A549 (cell line): ENCODE results near the gene LITAFD. TPM values are rescaled to one million over a fixed set of nuclear protein-coding genes. Genes with fewer than 3 reads are reported as not detected.
"Not testable (repeated sequence)": the region's sequence is repeated elsewhere in the genome, so short reads cannot be mapped to it uniquely, and the experiment has no call there.

Experiments
- ATAC-seq, 2 experiments: fragments of 200-7000 bp in 1 of 2; fragments of >200 bp in 1 of 2; cut with Nextera tagmentation in 1 of 2; cut with Tn5 transposase in 1 of 2; 3 replicates each; pipeline versions ENCODE4 v1.8.0 to v1.9.1; 2018 to 2020; ENCODE audit warnings: mild to moderate bottlenecking in 1 of 2, moderate library complexity in 1 of 2
- CTCF ChIA-PET: fragments of 300-600 bp; sonication (Branson Sonifier 250); formaldehyde crosslinking; extraction: SDS; loops from one replicate; lab custom pipeline; 2021; ENCODE audit warnings: antibody characterized with exemption, inconsistent platforms; lab: Yijun Ruan, JAX
- POLR2A ChIA-PET: fragments of 350-600 bp; formaldehyde crosslinking; extraction: SDS; loops from one replicate; lab custom pipeline; 2021; ENCODE audit warnings: antibody characterized with exemption, inconsistent platforms; lab: Yijun Ruan, JAX
- DNase-seq, 2 experiments: peaks; one replicate each; pipeline versions ENCODE4 v3.0.0 to v3.0.0-alpha.2; 2011 to 2016; ENCODE audit warnings: low read depth in 1 of 2, low spot score in 1 of 2
- FAIRE-seq: peaks from 2 replicates; lab custom pipeline; 2011; peaks lifted over from hg19 to GRCh38; lab: Jason Lieb, UNC
- H3K27ac ChIP-seq, 2 experiments: fragments of >200 bp; sonication (Bioruptor Twin); formaldehyde crosslinking; 3 replicates each; pipeline ENCODE4 v1.5.1; 2016 to 2017
- H3K4me1 ChIP-seq: fragments of >200 bp; sonication (Bioruptor Twin); formaldehyde crosslinking; 3 replicates; pipeline ENCODE4 v1.6.1; 2016
- H3K4me2 ChIP-seq: fragments of >200 bp; sonication (Bioruptor Twin); formaldehyde crosslinking; 3 replicates; pipeline ENCODE4 v1.6.1; 2016
- H3K4me3 ChIP-seq: fragments of >200 bp; sonication (Bioruptor Twin); formaldehyde crosslinking; 3 replicates; pipeline ENCODE4 v1.5.1; 2016
- H3K9me3 ChIP-seq: fragments of >200 bp; sonication (Bioruptor Twin); formaldehyde crosslinking; 3 replicates; pipeline ENCODE4 v1.6.1; 2016
- CBX2 ChIP-seq: fragments of 200-600 bp; sonication (generic); IDR thresholded peaks from 2 replicates; pipeline ENCODE4 v1.6.1; 2016; ENCODE audit warnings: low read depth, mild to moderate bottlenecking, borderline replicate concordance
- CEBPB ChIP-seq, 2 experiments: fragments of >200 bp in 1 of 2; sonication (Bioruptor Twin) in 1 of 2; formaldehyde crosslinking in 1 of 2; IDR thresholded peaks; 2 replicates each; pipeline ENCODE4 v1.6.1; 2012 to 2016
- CHD4 ChIP-seq: fragments of 200-600 bp; sonication (generic); IDR thresholded peaks from 2 replicates; pipeline ENCODE4 v1.6.1; 2016; ENCODE audit warnings: antibody characterized with exemption, mild to moderate bottlenecking, borderline replicate concordance
- E2F6 ChIP-seq: IDR thresholded peaks from 2 replicates; pipeline ENCODE4 v1.6.1; 2012; ENCODE audit warnings: low read depth, borderline replicate concordance
- EP300 ChIP-seq, 2 experiments: fragments of >200 bp; sonication (Bioruptor Twin); formaldehyde crosslinking; IDR thresholded peaks; 2 replicates in 1 of 2; 3 replicates in 1 of 2; pipeline ENCODE4 v1.6.1; 2016 to 2017
- HDAC2 ChIP-seq: fragments of 200-600 bp; sonication (generic); IDR thresholded peaks from 2 replicates; pipeline ENCODE4 v1.6.1; 2016
- HES2 ChIP-seq: fragments of >200 bp; sonication (Bioruptor Twin); formaldehyde crosslinking; IDR thresholded peaks from 2 replicates; pipeline ENCODE4 v1.6.1; 2016
- HEYL ChIP-seq: fragments of 250-450 bp; sonication (Bioruptor Pico); IDR thresholded peaks from 2 replicates; pipeline ENCODE4 v1.8.0; 2021; ENCODE audit warnings: mild to moderate bottlenecking, moderate library complexity
- HOXB13 ChIP-seq: fragments of 250-450 bp; sonication (Bioruptor Pico); IDR thresholded peaks from 2 replicates; pipeline ENCODE4 v1.5.0; 2020; ENCODE audit warnings: low read depth, mild to moderate bottlenecking, moderate library complexity
- HOXB5 ChIP-seq: fragments of 250-450 bp; sonication (Bioruptor Pico); IDR thresholded peaks from 2 replicates; pipeline ENCODE4 v1.5.0; 2020; ENCODE audit warnings: mild to moderate bottlenecking, moderate library complexity
- JUN ChIP-seq, 2 experiments: fragments of >200 bp; sonication (Bioruptor Twin); formaldehyde crosslinking; IDR thresholded peaks; 2 replicates in 1 of 2; 3 replicates in 1 of 2; pipeline ENCODE4 v1.6.1; 2016 to 2017
- JUNB ChIP-seq: fragments of >200 bp; sonication (Bioruptor Twin); formaldehyde crosslinking; IDR thresholded peaks from 2 replicates; pipeline ENCODE4 v1.6.1; 2016
- KDM5A ChIP-seq: fragments of 200-600 bp; sonication (generic); IDR thresholded peaks from 2 replicates; pipeline ENCODE4 v1.6.1; 2016; ENCODE audit warnings: antibody characterized with exemption, mild to moderate bottlenecking
- MAFK ChIP-seq: fragments of 450-650 bp; IDR thresholded peaks from 2 replicates; pipeline ENCODE4 v1.6.1; 2014; ENCODE audit not compliant: partially characterized antibody
- MAX ChIP-seq: IDR thresholded peaks from 2 replicates; pipeline ENCODE4 v1.6.1; 2012
- PHF8 ChIP-seq: fragments of 200-600 bp; sonication (generic); IDR thresholded peaks from 2 replicates; pipeline ENCODE4 v1.6.1; 2016; ENCODE audit warnings: low read depth, mild to moderate bottlenecking, antibody characterized with exemption, moderate library complexity, borderline replicate concordance
- RFX5 ChIP-seq: fragments of 450-650 bp; IDR thresholded peaks from 2 replicates; pipeline ENCODE4 v1.7.1; 2014; ENCODE audit warnings: antibody characterized with exemption, mild to moderate bottlenecking, moderate library complexity
- RNF2 ChIP-seq: fragments of 200-600 bp; sonication (generic); IDR thresholded peaks from 2 replicates; pipeline ENCODE4 v1.6.1; 2016; ENCODE audit warnings: low read depth, mild to moderate bottlenecking, antibody characterized with exemption, moderate library complexity, borderline replicate concordance
- SMC3 ChIP-seq: fragments of >200 bp; sonication (Bioruptor Twin); formaldehyde crosslinking; IDR thresholded peaks from 3 replicates; pipeline ENCODE4 v1.6.1; 2018; ENCODE audit warnings: inconsistent platforms
- TP53 ChIP-seq: fragments of 250-450 bp; sonication (Bioruptor Pico); IDR thresholded peaks from 2 replicates; pipeline ENCODE4 v1.5.0; 2021; ENCODE audit warnings: mild to moderate bottlenecking, moderate library complexity
- WGBS: methylation state at CpG from one replicate; pipeline ENCODE4 v1.1.6; 2017; ENCODE audit errors: missing lambda C conversion rate; 5-methylcytosine and 5-hydroxymethylcytosine counted together
- polyA minus RNA-seq: library from RNA; depleted of rRNA, polyadenylated mRNA; stranded (reverse); fragments of >200 nt; gene quantifications from 2 replicates; pipeline ENCODE4 v1.2.3, GENCODE V29; 2011; rRNA and poly(A)+ RNA removed
- polyA plus RNA-seq, 4 experiments: library from polyadenylated mRNA; depleted of rRNA in 3 of 4; stranded (reverse); fragments of >200 nt; fragmentation: RNase III in 1 of 4; extraction: RNeasy Plus Mini Kit Qiagen cat#74134 plus additional on column Dnase treatment in 1 of 4; gene quantifications; 2 replicates in 3 of 4; 3 replicates in 1 of 4; pipeline ENCODE4 v1.2.3, GENCODE V29; 2011 to 2017
- TF ChIP-seq, protein P1 (sequence below): fragments of 250-450 bp; sonication (Bioruptor Pico); IDR thresholded peaks from 2 replicates; pipeline ENCODE4 v1.5.0; 2020; ENCODE audit warnings: low read depth, mild to moderate bottlenecking, moderate library complexity
- TF ChIP-seq, protein P2 (sequence below): fragments of >200 bp; sonication (Bioruptor Twin); formaldehyde crosslinking; IDR thresholded peaks from 3 replicates; pipeline ENCODE4 v1.6.1; 2016

LITAFD gene
- polyA plus RNA-seq (2011; rRNA removed) (not detected in 2 replicates), polyA plus RNA-seq (2017; fragmentation: RNase III; extraction: RNeasy Plus Mini Kit Qiagen cat#74134 plus additional on column Dnase treatment) (not detected in 3 replicates), polyA minus RNA-seq (not detected in 2 replicates)
- polyA plus RNA-seq (2012; cell fraction: cytosol; rRNA removed), result not detected in 2 replicates
- not detected in 2 replicates for polyA plus RNA-seq (2012; cell fraction: nucleus; rRNA removed)

DNA sequence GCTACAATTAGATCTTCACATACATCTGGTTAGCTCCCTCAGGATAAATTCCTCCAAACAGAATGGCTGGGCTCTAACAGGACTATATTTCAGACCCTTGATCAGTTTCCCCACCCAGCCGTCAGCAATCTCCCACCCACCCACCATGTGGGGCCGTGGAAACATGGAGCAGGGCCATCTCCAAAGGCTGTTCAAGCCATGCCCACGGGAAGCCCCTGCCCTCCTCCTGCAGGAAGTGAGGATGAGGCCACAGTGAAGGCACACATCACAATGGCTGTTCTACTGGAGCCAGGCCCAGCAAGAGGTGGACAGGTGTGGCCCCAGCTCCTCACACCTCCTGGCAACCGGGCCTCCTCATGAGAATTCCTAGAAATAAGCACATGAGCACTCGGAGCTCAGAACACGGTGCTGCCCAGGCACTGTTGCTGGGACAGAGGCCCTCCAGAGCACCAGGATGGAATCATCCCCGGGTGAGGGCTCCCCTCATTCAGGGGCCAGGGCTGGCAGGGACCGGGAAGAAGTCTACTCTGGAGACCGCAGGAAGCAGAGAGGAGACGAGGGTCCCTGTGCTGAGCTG, at the start of gene LITAFD:
TSS of gene LITAFD (plus strand) at position 311 of the 577 bp plus-strand sequence. CDS start 2,005 bp downstream, outside the sequence.
- TF ChIP-seq CHD4, result no peak
- TF ChIP-seq HOXB13 (CRISPR knock-in tag), result no peak
- TF ChIP-seq CEBPB (IDR thresholded peaks at IDR 0.05), result no peak
- no peak for TF ChIP-seq HES2
- no peak for TF ChIP-seq HOXB5
- TF ChIP-seq KDM5A, result no peak
- TF ChIP-seq JUNB, result no peak
- no peak for TF ChIP-seq RFX5
- no peak for TF ChIP-seq MAX
- TF ChIP-seq TP53 (CRISPR knock-in tag), result no peak
- TF ChIP-seq HDAC2, result no peak
- TF ChIP-seq JUN (IDR thresholded peaks at IDR 0.05), result no peak
- TF ChIP-seq MAFK, result no peak
- TF ChIP-seq CBX2, result no peak
- TF ChIP-seq, protein P1, sequence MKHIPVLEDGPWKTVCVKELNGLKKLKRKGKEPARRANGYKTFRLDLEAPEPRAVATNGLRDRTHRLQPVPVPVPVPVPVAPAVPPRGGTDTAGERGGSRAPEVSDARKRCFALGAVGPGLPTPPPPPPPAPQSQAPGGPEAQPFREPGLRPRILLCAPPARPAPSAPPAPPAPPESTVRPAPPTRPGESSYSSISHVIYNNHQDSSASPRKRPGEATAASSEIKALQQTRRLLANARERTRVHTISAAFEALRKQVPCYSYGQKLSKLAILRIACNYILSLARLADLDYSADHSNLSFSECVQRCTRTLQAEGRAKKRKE (CRISPR knock-in tag), result no peak
- no peak for TF ChIP-seq EP300 (IDR thresholded peaks at IDR 0.05)
- FAIRE-seq (no peak), ATAC-seq (no peak), DNase-seq (no peak)
- 59% methylated on average over 3 of the region's 10 CpGs for WGBS
- ChIA-PET CTCF (interaction anchor here (0.6 to 9.0 kb wide), 8 partner anchors 12 to 314 kb away, joined by 3 to 147 read pairs (median 40); partner anchors contain the start of gene CARHSP1), POLR2A (interaction anchor here (1.3 kb wide), 1 partner anchor 13 kb away, joined by 6 read pairs; the partner anchor contains the start of gene CARHSP1)
- Histone ChIP-seq H3K4me1 (peaks cover 41% of the 10 kb centered on the region), H3K4me2 (no peak within 1 kb of the TSS), H3K27ac (no peak within 1 kb of the TSS), H3K4me3 (no peak within 1 kb of the TSS), H3K9me3 (no peaks in the 10 kb centered on the region)

GRCh38 chr16:8832717-8833105, 49.4 kb upstream of the LITAFD start:
- no peak overlapping the region for H3K4me3 ChIP-seq
- DNase-seq (no peak), ATAC-seq (no peak; a peak in 1 of 6 replicates), FAIRE-seq (no peak)
- H3K27ac ChIP-seq, result no peak overlapping the region
- ChIA-PET CTCF (interaction anchor here (1.3 kb wide), 1 partner anchor 11 kb away, joined by 3 read pairs; no protein-coding TSS in a partner anchor), POLR2A (no interaction called here)
- no peaks in the 10 kb centered on the region for H3K9me3 ChIP-seq
- 89% methylated on average over 16 of the region's 16 CpGs for WGBS
- TF ChIP-seq KDM5A (no peak), E2F6 (no peak), RNF2 (no peak), HEYL (CRISPR knock-in tag) (no peak), CHD4 (no peak), SMC3 (no peak), CEBPB (IDR thresholded peaks at IDR 0.05) (no peak), PHF8 (no peak), HOXB13 (CRISPR knock-in tag) (no peak)
- TF ChIP-seq, protein P2, sequence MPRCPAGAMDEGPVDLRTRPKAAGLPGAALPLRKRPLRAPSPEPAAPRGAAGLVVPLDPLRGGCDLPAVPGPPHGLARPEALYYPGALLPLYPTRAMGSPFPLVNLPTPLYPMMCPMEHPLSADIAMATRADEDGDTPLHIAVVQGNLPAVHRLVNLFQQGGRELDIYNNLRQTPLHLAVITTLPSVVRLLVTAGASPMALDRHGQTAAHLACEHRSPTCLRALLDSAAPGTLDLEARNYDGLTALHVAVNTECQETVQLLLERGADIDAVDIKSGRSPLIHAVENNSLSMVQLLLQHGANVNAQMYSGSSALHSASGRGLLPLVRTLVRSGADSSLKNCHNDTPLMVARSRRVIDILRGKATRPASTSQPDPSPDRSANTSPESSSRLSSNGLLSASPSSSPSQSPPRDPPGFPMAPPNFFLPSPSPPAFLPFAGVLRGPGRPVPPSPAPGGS, result no peak
- no peaks in the 10 kb centered on the region for H3K4me1 ChIP-seq
- no peak overlapping the region for H3K4me2 ChIP-seq

- FAIRE-seq, POLR2A ChIA-PET, CTCF ChIA-PET, H3K4me2 ChIP-seq, H3K9me3 ChIP-seq, ATAC-seq, H3K4me3 ChIP-seq, H3K27ac ChIP-seq, DNase-seq, H3K4me1 ChIP-seq: not testable (repeated sequence)
- 94% methylated on average over 6 of the region's 7 CpGs for WGBS
Observed at GRCh38 chr16:8836797-8837196, 45.4 kb upstream of the LITAFD start.

- DNase-seq, H3K4me2 ChIP-seq, POLR2A ChIA-PET, H3K9me3 ChIP-seq, H3K4me1 ChIP-seq, CTCF ChIA-PET, H3K4me3 ChIP-seq, FAIRE-seq, ATAC-seq, H3K27ac ChIP-seq: not testable (repeated sequence)
- WGBS, result 94% methylated on average over 15 of the region's 15 CpGs
Observed at GRCh38 chr16:8837594-8837993, 44.6 kb upstream of the LITAFD start.

GRCh38 chr16:8842016-8842415, 40.1 kb upstream of the LITAFD start:
- ATAC-seq, H3K4me1 ChIP-seq, FAIRE-seq, H3K27ac ChIP-seq, POLR2A ChIA-PET, H3K4me3 ChIP-seq, H3K9me3 ChIP-seq, H3K4me2 ChIP-seq, CTCF ChIA-PET, DNase-seq: not testable (repeated sequence)
- WGBS, result 72% methylated on average over 4 of the region's 4 CpGs
